ENCODE measurements around the gene LACTBL1. TPM values are rescaled to one million over a fixed set of nuclear protein-coding genes. Genes with fewer than 3 reads are reported as not detected.
"Not testable (repeated sequence)": the region's sequence is repeated elsewhere in the genome, so short reads cannot be mapped to it uniquely, and the experiment has no call there.

Gene LACTBL1
- total RNA-seq, 1 experiment from 2014 or later, result not detected

GRCh38 chr1:23000133-23000532, 27.5 kb upstream of the LACTBL1 start:
- H3K4me3 Mint-ChIP-seq, result not testable (repeated sequence)

GRCh38 chr1:22997528-22997927, 24.9 kb upstream of the LACTBL1 start:
- H2AFZ ChIP-seq (ENCODE audit: low read length); H3K23me2 ChIP-seq (ENCODE audit: insufficient read length, low read depth, low read length, poor library complexity, severe bottlenecking); H3K9ac ChIP-seq (ENCODE audit: extremely low read depth, insufficient read length, low read length); H3K79me1 ChIP-seq (ENCODE audit: insufficient read depth, low read depth, low read length, poor library complexity, severe bottlenecking); H2AK5ac ChIP-seq (ENCODE audit: insufficient read length, low read length); H3T11ph ChIP-seq (ENCODE audit: low read length); H3K4me3 Mint-ChIP-seq; H3K27ac Mint-ChIP-seq; H2BK20ac ChIP-seq (ENCODE audit: low read depth, low read length, poor library complexity, severe bottlenecking); H4K91ac ChIP-seq (ENCODE audit: insufficient read length, low read depth, low read length); H4K8ac ChIP-seq (replicated peaks; ENCODE audit: insufficient read length, low read depth, low read length); H3K27ac ChIP-seq (ENCODE audit: insufficient read length, low read depth, low read length); H3K79me2 ChIP-seq (ENCODE audit: insufficient read depth, low read length); H2BK5ac ChIP-seq (ENCODE audit: insufficient read length, low read length); H3K4me2 ChIP-seq (ENCODE audit: insufficient read depth, insufficient read length, low read length); H3K56ac ChIP-seq (ENCODE audit: insufficient read length, low read depth, low read length); H2BK12ac ChIP-seq (ENCODE audit: insufficient read length, low read depth, low read length); DNase-seq; H2BK120ac ChIP-seq (ENCODE audit: low read depth, low read length, poor library complexity, severe bottlenecking); H3K18ac ChIP-seq (ENCODE audit: insufficient read length, low read depth, low read length); H3K4me1 ChIP-seq (ENCODE audit: insufficient read depth, low read length); H3K4me1 Mint-ChIP-seq; H3K27me3 Mint-ChIP-seq (ENCODE audit: low read depth); H3K4ac ChIP-seq (ENCODE audit: low read depth, low read length); H3K27me3 ChIP-seq (ENCODE audit: insufficient read depth, low read length); H4K5ac ChIP-seq (ENCODE audit: insufficient read length, low read depth, low read length); H4K20me1 ChIP-seq (ENCODE audit: control insufficient read depth, insufficient read depth, insufficient read length); H2BK15ac ChIP-seq (ENCODE audit: low read depth, low read length); H3K23ac ChIP-seq (ENCODE audit: insufficient read length, low read depth, low read length); H3K14ac ChIP-seq (ENCODE audit: insufficient read depth, low read length): not testable (repeated sequence)
- Mint-ChIP-seq H3K36me3 (ENCODE audit: insufficient read depth in 1 of 3, low read depth in 3 of 3) (peaks cover 3 to 10% (median 9%) of the 10 kb centered on the region in 3 experiments; a peak in 6 of 7 replicates), H3K9me3 (peaks cover 25 to 29% of the 10 kb centered on the region in 2 experiments)
- peaks cover 12% of the 10 kb centered on the region for H3K9me3 ChIP-seq (ENCODE audit: control insufficient read depth, low read depth, low read length)
- no CpG with 5 or more reads among the region's 5 CpGs for WGBS (ENCODE audit: extremely low coverage, insufficient read length, low lambda C conversion rate)

More at GRCh38 chr1:23000133-23000532, 27.5 kb upstream of the LACTBL1 start:
- H3K4me1 Mint-ChIP-seq; H3K23me2 ChIP-seq (ENCODE audit: insufficient read length, low read depth, low read length, poor library complexity, severe bottlenecking); H3K36me3 Mint-ChIP-seq (ENCODE audit: insufficient read depth in 1 of 3, low read depth in 3 of 3); H2BK20ac ChIP-seq (ENCODE audit: low read depth, low read length, poor library complexity, severe bottlenecking); DNase-seq; H2BK15ac ChIP-seq (ENCODE audit: low read depth, low read length); H2AK5ac ChIP-seq (ENCODE audit: insufficient read length, low read length); H4K8ac ChIP-seq (replicated peaks; ENCODE audit: insufficient read length, low read depth, low read length); H2BK12ac ChIP-seq (ENCODE audit: insufficient read length, low read depth, low read length); H3K23ac ChIP-seq (ENCODE audit: insufficient read length, low read depth, low read length); H3K27ac ChIP-seq (ENCODE audit: insufficient read length, low read depth, low read length); H4K91ac ChIP-seq (ENCODE audit: insufficient read length, low read depth, low read length); H3K79me2 ChIP-seq (ENCODE audit: insufficient read depth, low read length); H4K5ac ChIP-seq (ENCODE audit: insufficient read length, low read depth, low read length); H3K27ac Mint-ChIP-seq; H3K79me1 ChIP-seq (ENCODE audit: insufficient read depth, low read depth, low read length, poor library complexity, severe bottlenecking); H3T11ph ChIP-seq (ENCODE audit: low read length); H3K27me3 Mint-ChIP-seq (ENCODE audit: low read depth); H2BK120ac ChIP-seq (ENCODE audit: low read depth, low read length, poor library complexity, severe bottlenecking); H3K9me3 ChIP-seq (ENCODE audit: control insufficient read depth, low read depth, low read length); H3K27me3 ChIP-seq (ENCODE audit: insufficient read depth, low read length); H3K4me1 ChIP-seq (ENCODE audit: insufficient read depth, low read length); H3K14ac ChIP-seq (ENCODE audit: insufficient read depth, low read length); H2AFZ ChIP-seq (ENCODE audit: low read length); H4K20me1 ChIP-seq (ENCODE audit: control insufficient read depth, insufficient read depth, insufficient read length); H3K56ac ChIP-seq (ENCODE audit: insufficient read length, low read depth, low read length); H3K18ac ChIP-seq (ENCODE audit: insufficient read length, low read depth, low read length); H3K9ac ChIP-seq (ENCODE audit: extremely low read depth, insufficient read length, low read length); H3K4ac ChIP-seq (ENCODE audit: low read depth, low read length); H2BK5ac ChIP-seq (ENCODE audit: insufficient read length, low read length); H3K4me2 ChIP-seq (ENCODE audit: insufficient read depth, insufficient read length, low read length): not testable (repeated sequence)
- whole genome bisulfite sequencing (ENCODE audit: extremely low coverage, insufficient read length, low lambda C conversion rate), result no CpG with 5 or more reads among the region's 3 CpGs
- peaks cover 9 to 13% of the 10 kb centered on the region in 2 experiments; a peak in 4 of 5 replicates for H3K9me3 Mint-ChIP-seq
